HepG2 (cell line): ENCODE results near the gene POMT2. TPM values are rescaled to one million over a fixed set of nuclear protein-coding genes. Genes with fewer than 3 reads are reported as not detected.

ENCODE experiments used
- ATAC-seq: fragments of 200-7000 bp; cut with Tn5 transposase; 3 replicates; pipeline ENCODE4 v1.9.1; 2020; ENCODE audit warnings: mild to moderate bottlenecking, moderate library complexity
- BruUV-seq: library from RNA; stranded (reverse); fragments of 400-500 nt; replicated peaks from 2 replicates; lab custom pipeline; 2021; lab: Mats Ljungman, UMichigan
- CTCF ChIA-PET: fragments of 300-600 bp; formaldehyde crosslinking; extraction: SDS; loops from one replicate; lab custom pipeline; 2021; ENCODE audit warnings: low total read pairs, inconsistent platforms, low intra/inter-chr PET ratio; lab: Yijun Ruan, JAX
- POLR2A ChIA-PET: fragments of 350-600 bp; sonication (Branson Sonifier 250); formaldehyde crosslinking; loops from one replicate; lab custom pipeline; 2020; ENCODE audit warnings: antibody characterized with exemption, inconsistent platforms; lab: Yijun Ruan, JAX
- DNase-seq: peaks from one replicate; pipeline ENCODE4 v3.0.0-alpha.2; 2015; ENCODE audit warnings: low spot score
- FAIRE-seq: peaks from 3 replicates; lab custom pipeline; 2011; peaks lifted over from hg19 to GRCh38; lab: Jason Lieb, UNC
- H2AFZ ChIP-seq: one replicate; pipeline ENCODE4 v1.6.1; 2011; ENCODE audit warnings: low read length, inconsistent platforms
- H3K27ac ChIP-seq: fragments of 300-600 bp; 3 replicates; pipeline ENCODE4 v1.8.0; 2011; ENCODE audit warnings: mixed run types, mild to moderate bottlenecking, mixed read lengths, low read length, inconsistent platforms; ENCODE audit not compliant: insufficient read depth; ENCODE audit errors: extremely low read length
- H3K27me3 ChIP-seq, 2 experiments: fragments of 200-600 bp in 1 of 2; 2 replicates in 1 of 2; 3 replicates in 1 of 2; pipeline versions ENCODE4 v1.6.0 to v1.8.0; 2011; ENCODE audit warnings: low read length in 2 of 2, mild to moderate bottlenecking in 2 of 2, moderate library complexity in 2 of 2, inconsistent platforms in 1 of 2; ENCODE audit not compliant: insufficient read depth in 2 of 2, control insufficient read depth in 1 of 2
- H3K36me3 ChIP-seq, 2 experiments: fragments of 200-600 bp in 1 of 2; replicated peaks in 1 of 2; 2 replicates in 1 of 2; 3 replicates in 1 of 2; pipeline versions ENCODE4 v1.5.1 to v1.8.0; 2011; ENCODE audit warnings: low read length in 2 of 2, inconsistent platforms in 1 of 2; ENCODE audit not compliant: insufficient read depth in 2 of 2, control insufficient read depth in 1 of 2
- H3K4me1 ChIP-seq: 2 replicates; pipeline ENCODE4 v1.5.1; 2012; ENCODE audit warnings: low read length, inconsistent platforms; ENCODE audit not compliant: insufficient read depth
- H3K4me2 ChIP-seq: 2 replicates; pipeline ENCODE4 v1.6.0; 2011; ENCODE audit warnings: low read depth, low read length, inconsistent platforms
- H3K4me3 ChIP-seq, 3 experiments: fragments of 200-600 bp in 1 of 3; sonication (generic), shearing (Covaris generic) in 1 of 3; replicated peaks in 1 of 3; 2 replicates each; pipeline ENCODE4 v1.5.1; 2011 to 2016; ENCODE audit warnings: low read length in 3 of 3, inconsistent platforms in 2 of 3, low read depth in 2 of 3, mild to moderate bottlenecking in 2 of 3, control low read depth in 1 of 3, mixed read lengths in 1 of 3; ENCODE audit not compliant: insufficient read depth in 1 of 3
- H3K79me2 ChIP-seq: one replicate; pipeline ENCODE4 v1.6.1; 2011; ENCODE audit warnings: low read length, inconsistent platforms; ENCODE audit not compliant: insufficient read depth
- H3K9ac ChIP-seq: 2 replicates; pipeline ENCODE4 v1.6.0; 2011; ENCODE audit warnings: mild to moderate bottlenecking, low read depth, low read length, inconsistent platforms; ENCODE audit not compliant: insufficient read depth
- H3K9me3 ChIP-seq: 2 replicates; pipeline ENCODE4 v1.5.1; 2012; ENCODE audit warnings: mild to moderate bottlenecking, low read length
- H4K20me1 ChIP-seq: 2 replicates; pipeline ENCODE4 v1.6.0; 2011; ENCODE audit warnings: inconsistent platforms, mild to moderate bottlenecking, low read length, moderate library complexity; ENCODE audit not compliant: insufficient read depth
- CTCF ChIP-seq: sonication (generic); formaldehyde crosslinking; IDR thresholded peaks from 2 replicates; pipeline ENCODE4 v1.5.0; 2020; ENCODE audit warnings: mild to moderate bottlenecking, missing genetic modification reagents, moderate library complexity
- DPF2 ChIP-seq: sonication (generic); formaldehyde crosslinking; IDR thresholded peaks from 2 replicates; pipeline ENCODE4 v1.4.0; 2020; ENCODE audit warnings: mild to moderate bottlenecking, low read depth, missing genetic modification reagents, borderline replicate concordance
- ELF4 ChIP-seq: sonication (generic); formaldehyde crosslinking; IDR thresholded peaks from 2 replicates; pipeline ENCODE4 v1.5.0; 2020; ENCODE audit warnings: missing genetic modification reagents, mild to moderate bottlenecking, moderate library complexity, borderline replicate concordance
- GPN1 ChIP-seq: sonication (generic); formaldehyde crosslinking; IDR thresholded peaks from 2 replicates; pipeline ENCODE4 v1.5.1; 2020; ENCODE audit warnings: missing genetic modification reagents, borderline replicate concordance
- HNF4A ChIP-seq: sonication (generic); formaldehyde crosslinking; IDR thresholded peaks from 2 replicates; pipeline ENCODE4 v1.4.0; 2020; ENCODE audit warnings: missing genetic modification reagents
- ISL2 ChIP-seq: sonication (generic); formaldehyde crosslinking; IDR thresholded peaks from 2 replicates; pipeline ENCODE4 v1.5.0; 2020; ENCODE audit warnings: missing genetic modification reagents
- JUN ChIP-seq: sonication (generic); formaldehyde crosslinking; IDR thresholded peaks from 2 replicates; pipeline ENCODE4 v1.4.0; 2020; ENCODE audit warnings: mild to moderate bottlenecking, missing genetic modification reagents
- MIXL1 ChIP-seq: IDR thresholded peaks from 2 replicates; pipeline ENCODE4 v1.6.1; 2016
- PHF21A ChIP-seq: sonication (generic); formaldehyde crosslinking; IDR thresholded peaks from 2 replicates; pipeline ENCODE4 v1.5.0; 2020; ENCODE audit warnings: mild to moderate bottlenecking, missing genetic modification reagents
- SALL1 ChIP-seq: sonication (generic); formaldehyde crosslinking; IDR thresholded peaks from 2 replicates; pipeline ENCODE4 v1.8.0; 2022; ENCODE audit warnings: mild to moderate bottlenecking, missing genetic modification reagents
- SUZ12 ChIP-seq: fragments of 150-350 bp; IDR thresholded peaks from 2 replicates; pipeline ENCODE4 v1.6.1; 2014; ENCODE audit warnings: low read depth, low read length
- ZNF10 ChIP-seq: sonication (generic); formaldehyde crosslinking; IDR thresholded peaks from 2 replicates; pipeline ENCODE4 v1.4.0; 2020; ENCODE audit warnings: mild to moderate bottlenecking, low read depth, missing genetic modification reagents, borderline replicate concordance
- ZNF12 ChIP-seq: sonication (generic); formaldehyde crosslinking; IDR thresholded peaks from 2 replicates; pipeline ENCODE4 v1.5.0; 2020; ENCODE audit warnings: missing genetic modification reagents
- ZNF121 ChIP-seq: sonication (generic); formaldehyde crosslinking; IDR thresholded peaks from 2 replicates; pipeline ENCODE4 v1.5.0; 2020; ENCODE audit warnings: mild to moderate bottlenecking, missing genetic modification reagents
- ZNF362 ChIP-seq: sonication (generic); formaldehyde crosslinking; IDR thresholded peaks from 2 replicates; pipeline ENCODE4 v1.4.0; 2020; ENCODE audit warnings: missing genetic modification reagents, mild to moderate bottlenecking, borderline replicate concordance
- WGBS: methylation state at CpG from one replicate; pipeline ENCODE4 v1.1.6; 2017; ENCODE audit warnings: low lambda C conversion rate; 5-methylcytosine and 5-hydroxymethylcytosine counted together
- in situ Hi-C: cut with HindIII; loops from 2 replicates; pipeline ENCODE4 v1.10.0; 2017; ENCODE audit warnings: low pct_unique_long_range_greater_than_20kb; ENCODE audit not compliant: extremely low pct_ligation_motif_present
- intact Hi-C: fragments of 100-400 bp; cut with micrococcal nuclease; formaldehyde crosslinking; loops from one replicate; pipeline ENCODE4 v1.10.0; 2022; ENCODE audit not compliant: unreplicated experiment
- polyA plus RNA-seq, 8 experiments: library from polyadenylated mRNA; depleted of rRNA in 3 of 8; stranded (reverse) in 7 of 8; unstranded in 1 of 8; fragments of >200 nt; fragmentation: Illumina TruSeq in 4 of 8; extraction: Trizol in 4 of 8; gene quantifications; 2 replicates each; pipeline versions ENCODE4 v1.2.1 to v1.2.3, GENCODE V29; 2011 to 2016; ENCODE audit warnings: low read depth in 4 of 8, missing spikeins in 1 of 8, mixed read lengths in 1 of 8; ENCODE audit not compliant: insufficient read depth in 1 of 8
- total RNA-seq, 5 experiments: library from RNA; depleted of rRNA; stranded (reverse); fragments of >200 nt; fragmentation: Illumina TruSeq; extraction: Trizol; gene quantifications; 2 replicates each; pipeline ENCODE4 v1.2.3, GENCODE V29; 2016; ENCODE audit warnings: low read depth in 1 of 5

Gene POMT2
- total and polyA plus RNA-seq, 2 of the 13 experiments (the other 11 are each of a cell fraction or from before 2014, with no cell fraction given): 15.3 to 15.9 TPM

DNA sequence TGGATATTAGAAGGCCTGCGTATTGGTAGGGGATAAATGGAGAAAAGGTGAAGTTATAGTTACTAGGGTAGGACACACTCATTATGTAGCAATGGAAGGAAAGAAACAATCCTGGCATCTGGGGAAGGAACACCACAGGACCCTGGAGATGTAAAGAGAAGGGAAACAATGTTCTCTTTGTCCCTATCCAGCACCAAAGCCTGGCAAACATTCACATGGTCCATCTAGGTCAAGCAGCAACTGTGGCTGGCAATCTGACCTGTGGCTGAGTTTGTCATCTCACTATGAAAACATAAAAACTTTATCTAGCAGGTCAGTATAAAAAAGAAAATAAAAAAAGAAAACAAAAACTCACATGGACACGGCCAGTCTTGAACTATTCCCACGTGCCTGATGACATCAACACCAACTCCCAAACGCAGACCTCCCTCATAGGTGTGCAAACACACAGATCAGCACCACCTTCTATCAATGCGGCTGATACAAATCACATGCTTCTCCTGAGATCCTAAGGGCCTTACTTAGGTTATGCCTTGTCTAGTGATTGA lies 2.6 kb downstream of the POMT2 start (continued):
- TF ChIP-seq ELF4 (no peak), MIXL1 (CRISPR knock-in tag) (0 out of 2 replicates have a peak, but pooled peaks have one; percentile 11), PHF21A (CRISPR knock-in tag) (no peak), SUZ12 (no peak), ZNF121 (CRISPR knock-in tag) (no peak)
- TF ChIP-seq, all 625 proteins: peak for 23

DNA sequence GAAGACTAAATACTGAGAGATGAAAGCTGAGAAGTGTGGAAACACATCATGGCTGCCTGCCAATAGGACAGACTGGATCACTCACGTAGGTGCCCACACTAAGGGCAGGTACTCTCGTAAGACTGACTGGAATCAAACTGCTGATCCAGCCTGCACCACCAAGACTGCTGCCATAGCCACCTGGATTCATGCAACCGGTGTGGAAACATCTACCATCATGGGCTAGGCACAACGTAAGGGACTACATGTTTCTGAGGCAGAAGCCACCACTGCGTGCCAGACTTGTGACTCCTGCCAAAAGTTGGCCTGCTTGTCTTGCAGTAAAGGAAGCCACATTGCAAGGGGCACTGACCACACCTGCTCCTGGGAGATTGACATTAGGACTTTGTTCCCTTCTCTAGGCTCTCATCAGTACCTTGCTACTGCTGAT lies 3.8 kb downstream of the POMT2 start:
- H3K27ac ChIP-seq: peak overlapping the region; percentile 63
- TF ChIP-seq SALL1 (peak; percentile 35; the same call in 1 of the 2 replicates), HNF4A (0 out of 2 replicates have a peak, but pooled peaks have one; percentile 22), CTCF (CRISPR knock-in tag) (0 out of 2 replicates have a peak, but pooled peaks have one; percentile 4), GPN1 (CRISPR knock-in tag) (no peak), ZNF362 (CRISPR knock-in tag) (0 out of 2 replicates have a peak, but pooled peaks have one; percentile 14), ISL2 (CRISPR knock-in tag) (no peak), ZNF10 (CRISPR knock-in tag) (no peak), ZNF12 (CRISPR knock-in tag) (0 out of 2 replicates have a peak, but pooled peaks have one; percentile 31), JUN (CRISPR knock-in tag) (0 out of 2 replicates have a peak, but pooled peaks have one; percentile 19), DPF2 (CRISPR knock-in tag) (0 out of 2 replicates have a peak, but pooled peaks have one; percentile 30)
- H4K20me1 ChIP-seq: no peaks in the 10 kb centered on the region
- no peak for DNase-seq
- no peaks in the 10 kb centered on the region for H3K9me3 ChIP-seq
- CTCF ChIA-PET: interaction anchor here (1.6 kb wide), 1 partner anchor 16 kb away, joined by 4 read pairs; no protein-coding TSS in a partner anchor
- no peak overlapping the region for H3K4me3 ChIP-seq
- in situ Hi-C loops: no loop called here
- peaks cover 76% of the 10 kb centered on the region for H3K4me1 ChIP-seq
- no TSS peak for BruUV-seq
- peaks cover 41% of the 10 kb centered on the region for H3K79me2 ChIP-seq
- ATAC-seq: no peak
- H3K36me3 ChIP-seq: no peaks in the 10 kb centered on the region; a peak in 2 of 5 replicates
- 69% methylated on average over 2 of the region's 5 CpGs for WGBS
- H2AFZ ChIP-seq: no peak overlapping the region
- H3K27me3 ChIP-seq: no peaks in the 10 kb centered on the region
- FAIRE-seq: no peak
- POLR2A ChIA-PET: interaction anchor here (0.9 to 5.5 kb wide), 2 partner anchors 10 to 14 kb away, joined by 4 to 70 read pairs; no protein-coding TSS in a partner anchor
- intact Hi-C loops: loop anchor here (1.0 to 5.0 kb wide), 2 partner anchors 16 to 235 kb away; no protein-coding TSS in a partner anchor
- H3K9ac ChIP-seq: no peak overlapping the region
- peak overlapping the region; percentile 64 for H3K4me2 ChIP-seq
